Hippocampal formation (tissue), 2 donors: ENCODE measurements around the gene MTG1.
"Not testable (repeated sequence)": the region's sequence is repeated elsewhere in the genome, so short reads cannot be mapped to it uniquely, and the experiment has no call there.

Experiments used
- DNase-seq, 2 donors: peaks; one replicate each; lab custom pipeline; 2025; lab: John Stamatoyannopoulos, UW

Gene MTG1

DNA sequence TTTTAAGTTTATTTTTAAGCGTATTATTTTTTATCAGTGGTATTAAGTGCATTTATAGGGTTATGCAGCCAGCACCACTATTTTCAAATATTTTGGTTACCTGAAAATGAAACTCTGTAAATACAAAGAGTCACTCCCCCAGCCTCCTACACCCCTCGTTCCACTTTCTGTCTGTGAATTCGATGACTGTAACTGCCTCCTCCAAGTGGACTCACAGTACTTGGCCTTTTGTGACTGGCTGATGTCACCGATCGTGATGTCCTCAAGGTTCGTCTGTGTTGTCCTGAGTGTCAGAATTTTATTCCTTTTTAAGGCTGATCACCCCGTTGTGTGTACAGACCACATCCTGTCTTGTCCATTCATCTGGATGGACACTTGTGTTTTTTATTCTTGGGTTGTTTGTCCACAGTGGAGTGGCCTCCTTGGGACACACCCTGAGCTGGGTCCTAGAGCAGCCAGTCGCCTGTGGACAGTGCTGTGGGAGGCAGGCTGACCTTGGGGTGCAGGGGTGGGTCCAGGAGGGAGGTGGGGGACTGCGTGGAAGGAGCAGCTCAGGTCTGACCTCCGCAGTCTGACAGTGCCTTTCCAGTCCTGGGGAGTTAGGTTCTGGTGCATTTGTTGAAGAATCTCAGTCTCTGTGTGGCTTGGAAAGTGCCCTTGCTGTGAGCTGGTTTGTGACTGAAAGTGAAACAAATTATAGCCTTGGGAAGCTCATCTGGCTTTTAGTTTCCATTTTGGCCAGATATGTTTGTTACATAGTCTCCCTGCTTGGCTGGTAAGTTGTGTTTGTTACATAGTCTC, 6.9 kb downstream of the MTG1 start:
- DNase-seq, result no peak

DNA sequence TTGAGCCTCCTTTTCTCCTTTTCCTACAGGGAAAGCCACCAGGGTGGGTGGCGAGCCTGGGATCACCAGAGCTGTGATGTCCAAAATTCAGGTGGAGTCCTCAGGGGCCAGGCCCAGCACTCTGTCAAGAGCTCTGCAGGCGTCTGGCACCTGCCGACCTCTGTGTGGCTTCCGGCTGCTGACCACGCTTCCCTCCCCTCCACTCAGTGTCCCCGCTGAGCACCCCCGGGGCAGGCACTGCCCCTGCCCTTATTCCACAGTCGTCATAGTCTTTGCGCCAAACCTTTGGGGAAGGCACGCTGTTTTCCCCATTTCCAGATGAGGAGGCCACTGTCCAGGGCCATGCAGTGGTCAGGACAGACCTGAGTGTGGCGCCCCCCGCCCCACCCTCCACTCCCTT, 7.5 kb downstream of the MTG1 start:
- DNase-seq, result no peak

DNA sequence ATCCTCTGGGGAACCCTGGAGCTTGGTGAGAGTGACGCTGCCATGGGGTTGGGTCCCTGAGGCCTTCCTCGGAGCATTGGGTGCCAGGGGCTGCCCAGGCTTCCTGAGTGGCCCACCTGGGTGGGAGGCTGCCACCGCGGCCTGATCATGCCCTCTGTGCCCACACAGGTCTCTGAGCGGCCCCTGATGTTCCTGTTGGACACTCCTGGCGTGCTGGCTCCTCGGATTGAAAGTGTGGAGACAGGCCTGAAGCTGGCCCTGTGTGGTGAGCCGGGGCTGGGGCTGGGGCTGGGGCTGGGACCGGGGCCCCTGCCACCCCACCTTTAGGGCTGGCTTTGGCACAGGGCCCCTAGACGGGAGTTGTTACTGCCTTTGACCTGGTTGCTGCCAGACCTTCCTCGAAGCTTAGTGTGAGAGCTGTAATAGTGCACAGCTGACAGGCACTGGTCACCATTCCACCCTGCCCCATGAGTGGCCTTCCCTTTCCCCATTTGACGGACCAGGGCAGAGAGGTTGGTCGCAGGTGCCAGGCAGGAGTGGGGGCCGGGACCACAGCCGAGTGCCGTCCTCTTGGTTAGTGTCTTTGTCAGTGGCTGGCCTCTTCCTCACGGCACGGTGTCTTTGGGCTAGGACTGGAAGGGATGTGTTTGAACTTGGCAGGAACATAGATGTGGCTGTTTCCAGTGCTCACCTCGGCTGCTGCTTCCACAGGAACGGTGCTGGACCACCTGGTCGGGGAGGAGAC, 8.2 kb downstream of the MTG1 start:
- DNase-seq, result no peak

DNA sequence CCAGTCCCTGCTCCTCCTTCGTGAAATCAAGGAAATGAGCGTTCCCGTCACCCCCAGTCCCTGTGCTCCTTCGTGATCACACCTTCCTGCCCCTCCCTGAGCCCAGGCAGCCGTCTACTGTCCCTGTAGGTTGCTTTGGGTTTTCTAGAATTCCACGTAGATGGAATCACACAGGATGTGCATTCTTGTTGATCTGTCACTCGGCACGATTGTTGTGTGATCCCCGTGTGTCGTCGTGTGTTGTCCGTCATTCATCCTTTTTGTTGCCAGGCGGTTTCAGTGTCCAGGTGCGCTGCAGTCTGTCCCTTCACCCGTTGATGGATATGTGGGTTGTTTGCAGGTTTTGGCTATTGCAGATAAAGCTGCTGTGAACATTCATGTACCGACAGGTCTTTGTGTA, 9.4 kb downstream of the MTG1 start:
- no peak for DNase-seq

DNA sequence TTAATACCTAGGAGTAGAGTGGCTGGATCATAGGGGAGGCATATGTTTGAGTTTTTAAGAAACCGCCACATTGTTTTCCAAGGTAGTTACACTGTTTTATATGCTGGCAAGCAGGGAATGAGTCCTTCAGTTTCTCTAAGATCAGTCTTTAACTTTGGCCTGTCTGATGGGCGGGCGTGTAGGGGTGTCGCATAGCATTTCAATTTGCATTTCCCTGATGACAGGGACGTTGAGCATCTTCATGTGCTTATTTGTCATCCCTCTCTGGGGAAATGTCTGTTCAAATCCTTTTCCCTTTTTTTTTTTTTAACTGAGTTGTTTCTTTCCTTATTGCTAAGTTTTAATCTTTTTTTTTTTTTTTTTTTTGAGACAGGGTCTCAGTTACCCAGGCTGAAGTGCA, 9.8 kb downstream of the MTG1 start:
- DNase-seq, result no peak

DNA sequence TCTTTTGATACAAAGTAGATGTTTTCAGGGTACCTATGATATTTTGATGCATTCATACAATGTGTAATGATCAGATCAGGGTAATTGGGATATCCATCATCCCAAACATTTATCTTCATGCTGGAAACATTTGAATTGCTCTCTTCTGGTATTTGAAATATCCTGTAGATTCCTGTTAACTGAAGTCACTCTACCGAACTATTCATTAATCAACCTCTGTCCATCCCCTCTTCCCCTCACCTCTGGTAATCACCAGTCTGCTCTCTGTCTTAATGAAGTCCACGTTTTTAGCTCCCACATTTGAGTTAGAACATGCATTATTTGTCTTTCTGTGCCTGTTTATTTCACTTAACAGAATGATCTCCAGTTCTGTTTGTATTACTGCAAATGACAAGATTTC, 11.3 kb downstream of the MTG1 start:
- no peak for DNase-seq

DNA sequence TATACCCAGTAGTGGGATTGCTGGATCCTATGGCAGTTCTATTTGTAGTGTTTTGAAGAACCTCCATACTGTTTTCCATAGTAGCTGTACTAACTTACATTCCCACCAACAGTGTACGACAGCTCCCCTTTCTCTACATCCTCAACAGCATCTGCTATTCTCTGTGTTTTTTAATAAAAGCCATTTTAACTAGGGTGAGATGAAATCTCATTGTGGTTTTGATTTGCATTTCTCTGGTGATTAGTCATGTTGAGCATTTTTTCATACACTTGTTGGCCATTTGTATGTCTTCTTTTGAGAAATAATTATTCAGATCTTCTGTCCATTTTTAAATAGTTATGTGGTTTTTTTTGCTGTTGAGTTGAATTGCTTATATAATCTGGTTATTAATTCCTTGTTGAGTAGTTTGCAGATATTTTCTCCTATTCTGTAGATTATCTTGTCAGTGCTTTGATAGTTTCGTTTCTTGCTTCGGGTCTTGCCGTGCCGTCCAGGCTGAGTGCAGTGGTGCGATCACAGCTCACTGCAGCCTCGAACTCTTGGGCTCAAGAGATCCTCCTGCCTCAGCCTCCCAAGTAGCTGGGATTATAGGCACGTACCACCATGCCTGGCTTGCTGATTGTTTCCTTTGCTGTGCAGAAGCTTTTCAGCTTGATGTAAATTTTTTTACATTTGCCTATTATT, 12.0 kb downstream of the MTG1 start:
- DNase-seq, result no peak

DNA sequence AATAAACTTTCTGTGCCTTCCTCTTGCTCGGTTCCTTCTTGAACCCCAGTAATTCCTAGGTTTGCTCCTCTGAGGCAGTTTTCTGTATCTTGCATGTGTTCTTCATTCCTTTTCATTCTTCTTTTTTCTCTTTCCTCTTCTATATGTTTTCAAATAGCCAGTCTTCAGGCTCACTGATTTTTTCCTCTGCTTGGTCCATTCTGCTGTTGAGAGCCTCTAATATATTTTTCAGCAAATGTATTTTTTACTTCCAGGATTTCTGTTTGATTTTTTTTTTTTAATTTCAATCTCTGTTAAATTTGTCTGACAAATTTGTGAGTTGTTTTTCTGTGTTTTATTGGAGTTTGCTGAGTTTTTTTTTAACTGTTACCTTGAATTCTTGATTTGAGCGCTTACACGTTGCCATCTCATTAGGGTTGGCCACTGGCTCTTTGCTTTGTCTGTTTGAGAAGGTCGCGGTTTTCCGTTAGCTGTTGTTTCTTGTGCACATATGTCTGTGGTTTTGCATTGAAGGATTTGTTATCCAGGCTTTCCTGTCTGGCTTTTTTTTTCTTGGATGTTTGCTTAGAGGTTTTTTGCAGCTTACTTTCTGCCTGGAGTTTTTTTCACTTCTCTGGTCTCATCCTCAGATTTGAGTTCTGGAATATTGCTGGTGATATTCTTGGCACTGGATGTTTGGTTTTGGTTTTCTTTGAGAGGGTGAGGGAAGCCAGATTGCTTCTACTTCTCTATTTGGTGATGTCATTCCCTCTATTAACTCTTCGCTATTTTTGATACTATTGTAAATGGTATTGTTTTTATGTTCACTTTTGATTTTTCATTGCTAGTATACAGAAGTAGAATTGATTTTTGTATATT, 17.8 kb downstream of the MTG1 start:
- DNase-seq, result no peak

DNA sequence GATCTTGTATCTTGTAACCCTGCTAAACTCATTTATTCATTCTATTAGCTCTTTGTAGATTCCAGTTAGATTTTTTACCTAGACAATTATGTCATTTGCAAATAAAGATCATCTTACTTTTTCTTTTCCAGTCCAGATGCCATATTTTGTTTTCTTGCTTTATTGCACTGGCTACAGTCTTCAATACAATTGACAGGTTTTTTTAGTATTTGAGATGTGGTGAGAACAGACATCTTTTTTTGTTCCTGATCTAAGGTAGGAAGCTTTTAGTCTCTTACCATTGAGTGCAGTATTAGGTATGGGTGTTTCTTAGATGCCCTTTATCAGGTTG, 18.4 kb downstream of the MTG1 start:
- DNase-seq, result no peak

DNA sequence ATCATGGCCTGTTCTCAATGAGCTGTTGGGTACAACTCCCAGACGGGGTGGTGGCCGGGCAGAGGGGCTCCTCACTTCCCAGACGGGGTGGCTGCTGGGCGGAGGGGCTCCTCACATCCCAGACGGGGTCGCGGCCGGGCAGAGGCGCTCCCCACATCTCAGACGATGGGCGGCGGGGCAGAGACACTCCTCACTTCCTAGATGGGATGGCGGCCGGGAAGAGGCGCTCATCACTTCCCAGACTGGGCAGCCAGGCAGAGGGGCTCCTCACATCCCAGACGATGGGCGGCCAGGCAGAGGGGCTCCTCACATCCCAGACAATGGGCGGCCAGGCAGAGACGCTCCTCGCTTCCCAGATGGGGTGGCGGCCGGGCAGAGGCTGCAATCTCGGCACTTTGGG, 20.4 kb downstream of the MTG1 start:
- DNase-seq, result not testable (repeated sequence)

DNA sequence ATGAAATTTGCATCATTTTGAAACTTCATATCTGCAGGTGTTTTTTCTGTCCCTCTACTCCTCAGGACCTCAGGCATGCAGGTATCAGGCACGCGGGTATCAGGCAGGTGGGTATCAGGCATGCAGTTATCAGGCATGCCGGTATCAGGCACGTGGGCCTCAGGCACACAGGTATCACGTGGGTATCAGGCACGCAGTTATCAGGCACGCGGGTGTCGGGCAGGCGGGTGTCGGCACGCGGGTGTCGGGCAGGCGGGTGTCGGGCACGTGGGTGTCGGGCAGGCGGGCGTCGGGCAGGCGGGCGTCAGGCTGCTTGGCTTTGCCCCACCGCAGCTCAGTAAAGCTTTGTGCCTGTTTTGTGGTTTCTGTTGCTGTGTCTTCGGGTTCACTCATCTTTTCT, 21.8 kb downstream of the MTG1 start:
- no peak for DNase-seq

DNA sequence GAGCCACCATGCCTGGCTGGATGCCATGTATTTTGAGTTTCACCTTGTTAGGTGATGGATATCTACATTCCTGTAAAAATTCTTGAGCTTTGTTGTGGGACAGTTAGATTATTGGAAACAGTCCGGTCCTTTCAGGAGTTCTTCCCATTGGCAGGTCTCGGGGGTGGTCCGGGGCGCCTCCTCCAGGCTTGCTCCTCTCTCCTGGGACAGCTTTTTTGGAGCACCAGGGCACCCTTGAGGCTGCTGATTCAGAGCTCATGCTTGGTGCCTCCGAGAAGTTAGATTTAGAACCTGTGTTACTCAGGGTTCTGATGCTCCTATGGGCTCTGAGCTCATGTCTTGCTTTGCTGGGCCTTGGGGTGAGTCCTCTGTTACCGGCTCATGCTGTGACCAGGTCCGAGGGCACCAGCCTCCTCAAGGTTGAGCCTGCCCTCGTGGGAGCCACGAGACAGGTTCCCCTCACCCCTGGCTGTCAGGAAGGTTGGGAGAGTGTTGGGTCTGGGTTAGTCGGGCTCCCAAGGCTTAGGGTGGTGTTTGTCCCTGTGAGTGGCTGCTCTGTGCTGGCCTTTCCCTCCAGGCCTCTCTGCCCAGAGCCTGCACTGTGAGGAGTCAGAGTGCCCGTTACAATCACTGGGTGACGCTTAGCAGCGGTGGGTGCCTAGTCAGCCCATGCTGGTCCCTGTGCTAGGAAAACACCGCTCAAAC, 24.5 kb downstream of the MTG1 start:
- no peak for DNase-seq

DNA sequence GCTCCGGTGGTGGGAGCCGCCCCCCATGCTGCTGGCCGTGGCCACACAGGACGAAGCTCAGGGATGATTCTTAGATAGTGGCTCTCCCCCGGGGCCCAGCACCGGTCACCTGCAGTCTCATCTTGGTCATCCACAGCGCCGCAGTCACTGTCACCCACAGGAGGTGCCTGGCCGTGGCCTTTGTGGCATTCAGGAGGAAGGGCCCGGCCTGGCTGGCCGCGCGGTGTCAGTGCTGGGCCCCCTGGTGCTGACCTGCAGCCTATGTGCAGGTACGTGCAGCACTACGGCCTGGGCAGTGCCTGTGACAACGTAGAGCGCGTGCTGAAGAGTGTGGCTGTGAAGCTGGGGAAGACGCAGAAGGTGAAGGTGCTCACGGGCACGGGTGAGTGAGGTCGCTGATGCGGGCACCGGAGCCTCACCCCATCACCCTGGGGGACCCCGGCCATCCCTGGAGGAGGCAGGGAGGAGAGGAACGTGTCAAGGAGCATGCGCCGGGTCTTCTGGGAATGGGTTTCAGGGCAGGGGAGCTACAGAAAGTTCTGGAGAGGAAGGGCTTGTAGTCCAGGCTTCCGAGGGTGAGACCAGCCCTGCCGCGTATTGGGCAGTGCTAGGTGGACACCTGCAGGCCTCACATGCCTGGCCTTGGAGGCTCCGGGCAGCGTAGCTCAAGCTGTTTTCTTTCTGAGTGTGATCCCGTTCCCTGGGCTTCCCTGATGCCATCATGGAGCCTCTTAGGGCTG, 25.4 kb downstream of the MTG1 start:
- DNase-seq, result no peak

DNA sequence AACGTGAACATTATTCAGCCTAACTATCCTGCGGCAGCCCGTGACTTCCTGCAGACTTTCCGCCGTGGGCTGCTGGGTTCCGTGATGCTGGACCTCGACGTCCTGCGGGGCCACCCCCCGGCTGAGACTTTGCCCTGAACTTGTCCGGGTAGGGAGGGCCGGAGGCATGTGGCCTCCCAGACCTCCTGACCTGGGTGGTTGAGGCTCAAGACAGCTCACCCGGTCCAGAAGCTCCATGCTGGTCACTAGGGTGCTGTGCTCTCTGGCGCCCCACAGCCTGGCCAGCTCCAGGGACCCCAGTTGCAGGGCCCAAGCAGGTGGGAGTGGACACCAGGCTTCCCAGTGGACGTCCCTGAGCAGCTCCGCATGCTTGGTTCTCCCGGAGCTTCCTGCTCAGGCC, 26.1 kb downstream of the MTG1 start:
- no peak for DNase-seq

DNA sequence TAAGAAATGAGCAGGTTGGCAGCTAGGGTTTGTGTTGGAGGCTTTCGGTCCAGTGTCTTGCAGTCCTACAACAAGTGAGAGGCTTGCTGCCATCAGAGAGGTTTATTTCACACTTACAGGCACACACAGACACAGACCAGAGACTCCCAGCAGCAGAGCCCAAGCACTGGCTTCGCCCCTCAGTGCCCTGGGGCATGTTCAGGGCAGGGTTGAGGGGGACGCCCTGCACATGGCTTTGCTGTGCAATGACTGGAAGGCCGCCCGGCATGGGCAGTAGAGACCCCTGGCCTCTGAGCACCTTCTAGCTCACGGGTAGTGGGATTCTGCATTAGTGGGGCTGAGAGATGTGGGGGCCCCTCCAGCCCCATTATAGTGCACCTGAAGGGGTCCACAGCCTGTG, 26.6 kb downstream of the MTG1 start:
- DNase-seq, result no peak

DNA sequence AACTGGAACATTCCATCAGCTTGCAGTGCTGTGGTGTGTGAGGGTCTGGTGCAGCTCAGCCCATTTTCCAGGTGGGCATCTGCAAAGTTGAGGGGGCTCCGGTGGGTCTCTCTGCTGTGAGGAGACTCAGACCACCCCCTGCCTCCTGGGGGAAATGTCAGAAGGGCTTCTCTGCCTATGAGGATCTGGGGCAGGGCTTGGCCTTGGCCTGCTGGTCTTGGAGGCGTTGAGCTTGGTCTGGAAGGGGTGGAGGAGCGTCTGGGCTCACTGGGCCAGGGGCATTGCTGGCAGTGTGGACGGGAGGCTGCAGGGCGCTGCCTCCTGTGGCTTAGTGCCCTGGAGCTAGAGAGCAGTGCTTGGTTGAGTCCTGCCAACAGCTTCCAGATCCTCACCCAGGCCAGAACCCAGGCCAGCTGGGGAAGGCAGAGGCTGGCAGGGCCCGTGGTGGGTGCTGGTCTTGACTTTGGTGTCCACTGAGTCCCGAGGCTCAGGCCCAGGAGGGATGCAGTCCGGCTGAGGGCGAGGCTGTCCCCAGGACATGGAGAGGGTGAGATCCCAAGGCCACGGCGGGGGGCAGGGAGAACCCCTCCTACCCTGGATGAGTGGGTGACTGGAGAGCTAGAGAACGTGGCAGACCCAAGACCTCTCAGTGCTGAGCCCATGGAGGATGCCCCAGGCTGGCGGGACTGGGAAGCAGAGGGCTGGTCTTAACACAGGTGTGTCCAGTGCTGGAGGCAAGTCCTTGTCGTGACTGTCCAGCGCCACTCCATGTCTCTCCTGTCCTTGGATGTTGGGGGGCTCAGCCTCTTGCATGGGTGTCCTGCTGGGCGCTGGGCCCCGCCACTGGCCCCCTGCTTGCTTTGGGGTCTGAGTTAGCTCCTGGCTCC, 27.6 kb downstream of the MTG1 start:
- DNase-seq, result no peak

DNA sequence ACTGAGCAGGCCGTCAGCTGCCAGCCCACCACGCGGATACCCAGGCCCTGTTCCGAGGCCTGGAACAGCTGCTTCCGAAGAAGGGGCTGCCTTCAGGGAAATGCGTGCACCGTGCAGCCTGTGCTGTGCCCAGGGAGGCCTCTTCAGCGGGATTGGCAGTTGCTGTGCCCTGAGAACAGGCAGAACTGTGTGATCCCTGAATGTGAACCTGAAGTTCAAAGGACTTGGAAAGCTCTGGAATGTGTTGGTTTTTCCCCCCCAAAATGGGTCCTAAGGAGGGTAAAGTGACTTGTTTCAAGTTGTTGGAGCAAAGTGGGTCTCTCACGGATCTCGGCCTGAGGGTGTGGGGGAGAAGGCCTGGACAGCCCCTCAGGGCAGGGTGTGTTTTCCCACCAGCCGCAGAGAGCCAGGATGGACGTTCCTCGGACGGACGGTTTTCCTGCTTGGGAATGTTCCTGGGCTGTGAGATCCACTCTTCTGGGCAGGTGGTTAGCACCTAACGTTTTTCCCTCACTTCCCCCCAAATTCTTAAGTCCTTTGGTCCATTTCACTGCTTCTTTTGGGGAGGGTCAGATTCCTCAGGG, 28.4 kb downstream of the MTG1 start:
- no peak for DNase-seq

DNA sequence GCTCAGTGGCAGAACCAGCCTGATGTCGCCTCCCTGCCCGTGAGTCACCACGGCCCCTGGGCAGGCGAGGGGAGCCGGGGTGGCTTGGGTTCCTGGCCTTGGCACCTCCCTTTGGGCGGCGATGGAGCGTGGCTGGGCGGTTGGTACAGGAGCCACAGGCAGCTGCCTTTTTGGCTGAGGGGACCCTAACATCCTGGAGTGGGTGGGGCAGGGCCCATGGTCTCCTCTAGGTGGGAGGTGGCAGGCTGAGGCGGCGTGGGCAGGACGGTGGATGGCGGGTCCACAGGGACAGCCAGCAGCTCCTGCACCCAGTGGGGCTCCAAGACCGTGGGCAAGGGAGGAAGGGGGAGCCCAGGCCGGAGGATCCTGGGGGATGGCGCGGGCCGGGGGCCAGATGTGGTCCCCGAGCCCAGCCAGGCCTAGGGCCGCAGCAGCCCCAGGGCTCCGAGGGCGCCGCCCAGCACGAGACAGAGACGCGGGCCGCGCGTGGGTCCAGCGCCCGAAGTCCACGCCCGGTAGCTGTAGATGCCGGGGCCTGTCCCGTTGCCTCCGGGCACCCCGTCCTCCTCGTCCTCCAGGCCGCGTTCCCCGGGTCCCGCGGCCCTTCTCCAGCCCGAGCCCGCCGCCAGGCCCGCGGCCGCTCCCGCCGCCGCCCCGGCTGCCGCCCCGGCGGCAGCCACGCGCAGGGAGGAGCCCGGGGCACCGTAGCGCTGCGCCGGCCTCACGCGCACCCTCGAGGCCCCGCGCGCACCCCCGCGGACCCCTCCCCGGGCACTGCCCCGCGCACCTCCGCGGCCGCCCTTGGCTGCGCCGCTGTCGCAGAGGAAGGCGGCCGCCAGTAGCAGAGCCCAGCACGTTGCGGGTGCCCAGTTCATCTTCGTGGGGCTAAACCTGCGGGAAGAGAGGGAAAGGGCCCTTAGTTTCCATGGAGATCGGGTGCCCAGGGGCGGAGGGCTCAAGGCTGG, 29.1 kb downstream of the MTG1 start:
- no peak for DNase-seq
